Vagina (tissue), 2 donors: ENCODE measurements around the gene PTPRG. TPM values are rescaled to one million over a fixed set of nuclear protein-coding genes. Genes with fewer than 3 reads are reported as not detected.

Experiments
- DNase-seq, 2 donors: peaks; one replicate each; pipeline ENCODE4 v3.0.0-alpha.2; 2017; ENCODE audit errors: extremely low spot score in 2 of 2
- H3K27ac ChIP-seq: fragments of 200-600 bp; sonication (generic); one replicate; pipeline ENCODE4 v1.5.1; 2019
- H3K27me3 ChIP-seq: fragments of 200-600 bp; sonication (generic); one replicate; pipeline ENCODE4 v1.5.1; 2019
- H3K36me3 ChIP-seq, 2 donors: fragments of 200-600 bp; sonication (generic); one replicate each; pipeline ENCODE4 v1.5.1; 2017 to 2019
- H3K4me1 ChIP-seq: fragments of 200-600 bp; sonication (generic); one replicate; pipeline ENCODE4 v1.5.1; 2019
- H3K4me3 ChIP-seq, 2 donors: fragments of 200-600 bp; sonication (generic); 1 replicate in 1 of 2; 2 replicates in 1 of 2; pipeline ENCODE4 v1.5.1; 2016 to 2019
- H3K9me3 ChIP-seq: fragments of 200-600 bp; sonication (generic); one replicate; pipeline ENCODE4 v1.5.1; 2019
- CTCF ChIP-seq, 3 experiments: fragments of 450-650 bp in 2 of 3; fragments of 200-600 bp in 1 of 3; sonication (generic) in 1 of 3; IDR thresholded peaks; one replicate each; pipeline ENCODE4 v1.5.1; 2017 to 2019; ENCODE audit warnings: antibody characterized with exemption in 3 of 3, mild to moderate bottlenecking in 2 of 3, moderate library complexity in 2 of 3
- POLR2A ChIP-seq, 2 donors: fragments of 450-650 bp; IDR thresholded peaks; one replicate each; pipeline ENCODE4 v1.6.1; 2017; ENCODE audit warnings: antibody characterized with exemption in 2 of 2, mild to moderate bottlenecking in 2 of 2, moderate library complexity in 2 of 2
- POLR2AphosphoS5 ChIP-seq, 2 donors: sonication (generic); formaldehyde crosslinking; IDR thresholded peaks; one replicate each; pipeline ENCODE4 v1.9.0; 2017; ENCODE audit warnings: antibody characterized with exemption in 2 of 2, mild to moderate bottlenecking in 2 of 2, low read depth in 1 of 2; ENCODE audit not compliant: insufficient read depth in 1 of 2
- intact Hi-C: fragments of 100-400 bp; cut with DNase I; formaldehyde crosslinking; loops from one replicate; pipeline ENCODE4 v1.15.1; 2023
- total RNA-seq: library from RNA; depleted of rRNA; stranded (reverse); fragments of >200 nt; gene quantifications from one replicate; pipeline ENCODE4 v1.2.3, GENCODE V29; 2016

Gene PTPRG
- total RNA-seq, 1 donor from 2014 or later: 47.6 TPM

GRCh38 chr3:61846488-61846887, 285.1 kb downstream of the PTPRG start:
- no peaks in the 10 kb centered on the region for H3K9me3 ChIP-seq
- H3K4me3 ChIP-seq: no peak overlapping the region
- H3K4me1 ChIP-seq: peaks cover 37% of the 10 kb centered on the region
- H3K36me3 ChIP-seq: no peaks in the 10 kb centered on the region
- no peak for DNase-seq
- H3K27ac ChIP-seq: peak overlapping the region; percentile 1
- TF ChIP-seq CTCF (IDR thresholded peaks at IDR 0.05) (no peak), POLR2AphosphoS5 (IDR thresholded peaks at IDR 0.05; ENCODE audit: insufficient read depth in 1 of 2, low read depth in 1 of 2) (no peak), POLR2A (IDR thresholded peaks at IDR 0.05) (no peak)
- intact Hi-C loops: no loop called here
- no peaks in the 10 kb centered on the region for H3K27me3 ChIP-seq

- intact Hi-C loops: loop anchor here (2.0 kb wide), 1 partner anchor 285 kb away; no protein-coding TSS in a partner anchor
- DNase-seq: no peak
- H3K4me1 ChIP-seq: peaks cover 37% of the 10 kb centered on the region
- TF ChIP-seq POLR2A (IDR thresholded peaks at IDR 0.05) (no peak), POLR2AphosphoS5 (IDR thresholded peaks at IDR 0.05; ENCODE audit: insufficient read depth in 1 of 2, low read depth in 1 of 2) (peak in 1 of 2 donors; percentile 42), CTCF (IDR thresholded peaks at IDR 0.05) (no peak)
- no peaks in the 10 kb centered on the region for H3K27me3 ChIP-seq
- H3K9me3 ChIP-seq: no peaks in the 10 kb centered on the region
- no peaks in the 10 kb centered on the region for H3K36me3 ChIP-seq
- peak overlapping the region; percentile 61 for H3K27ac ChIP-seq
- H3K4me3 ChIP-seq: peak overlapping the region in 1 of 2 donors; percentile 11
Measured at GRCh38 chr3:61847784-61848462, 286.6 kb downstream of the PTPRG start.

GRCh38 chr3:61848885-61849284, 287.5 kb downstream of the PTPRG start:
- H3K27me3 ChIP-seq: no peaks in the 10 kb centered on the region
- H3K4me1 ChIP-seq: peaks cover 35% of the 10 kb centered on the region
- intact Hi-C loops: loop anchor here (2.0 kb wide), 1 partner anchor 286 kb away; no protein-coding TSS in a partner anchor
- DNase-seq: no peak
- H3K36me3 ChIP-seq: no peaks in the 10 kb centered on the region
- no peak overlapping the region for H3K4me3 ChIP-seq
- peak overlapping the region; percentile 61 for H3K27ac ChIP-seq
- TF ChIP-seq POLR2A (IDR thresholded peaks at IDR 0.05): no peak
- TF ChIP-seq CTCF (IDR thresholded peaks at IDR 0.05): no peak
- peak in 1 of 2 donors; percentile 87 for TF ChIP-seq POLR2AphosphoS5 (IDR thresholded peaks at IDR 0.05; ENCODE audit: insufficient read depth in 1 of 2, low read depth in 1 of 2)
- no peaks in the 10 kb centered on the region for H3K9me3 ChIP-seq

- DNase-seq: no peak
Measured at GRCh38 chr3:61853912-61854311, 292.5 kb downstream of the PTPRG start.

More at GRCh38 chr3:61853912-61854311, 292.5 kb downstream of the PTPRG start:
- H3K9me3 ChIP-seq: no peaks in the 10 kb centered on the region
- H3K27me3 ChIP-seq: no peaks in the 10 kb centered on the region
- no peak overlapping the region for H3K4me3 ChIP-seq
- intact Hi-C loops: no loop called here
- TF ChIP-seq POLR2A (IDR thresholded peaks at IDR 0.05): no peak
- no peak for TF ChIP-seq CTCF (IDR thresholded peaks at IDR 0.05)
- no peak for TF ChIP-seq POLR2AphosphoS5 (IDR thresholded peaks at IDR 0.05; ENCODE audit: insufficient read depth in 1 of 2, low read depth in 1 of 2)
- no peaks in the 10 kb centered on the region for H3K36me3 ChIP-seq
- H3K27ac ChIP-seq: no peak overlapping the region
- H3K4me1 ChIP-seq: peaks cover 11% of the 10 kb centered on the region
